RWPE1 (cell line): ENCODE results near the gene FAM156B.
"Not testable (repeated sequence)": the region's sequence is repeated elsewhere in the genome, so short reads cannot be mapped to it uniquely, and the experiment has no call there.

Experiments
- CTCF ChIA-PET: fragments of 350-600 bp; sonication (Branson Sonifier 250); formaldehyde crosslinking; extraction: SDS; loops from one replicate; lab custom pipeline; 2021; lab: Yijun Ruan, JAX
- POLR2A ChIA-PET: fragments of 400-600 bp; formaldehyde crosslinking; extraction: SDS; loops from one replicate; lab custom pipeline; 2020; ENCODE audit warnings: antibody characterized with exemption; ENCODE audit not compliant: low non-redundant PET; lab: Yijun Ruan, JAX
- DNase-seq: peaks from one replicate; pipeline ENCODE4 v3.0.0; 2012; ENCODE audit warnings: low spot score
- H3K27ac ChIP-seq: fragments of 450-650 bp; 2 replicates; pipeline ENCODE4 v1.5.1; 2017
- TF ChIP-seq, protein P1 (sequence below): fragments of 450-650 bp; conservative IDR thresholded peaks from 2 replicates; pipeline ENCODE4 v1.5.1; 2017; ENCODE audit warnings: low read depth, mild to moderate bottlenecking

The FAM156B gene, protein sequence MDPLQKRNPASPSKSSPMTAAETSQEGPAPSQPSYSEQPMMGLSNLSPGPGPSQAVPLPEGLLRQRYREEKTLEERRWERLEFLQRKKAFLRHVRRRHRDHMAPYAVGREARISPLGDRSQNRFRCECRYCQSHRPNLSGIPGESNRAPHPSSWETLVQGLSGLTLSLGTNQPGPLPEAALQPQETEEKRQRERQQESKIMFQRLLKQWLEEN

DNA sequence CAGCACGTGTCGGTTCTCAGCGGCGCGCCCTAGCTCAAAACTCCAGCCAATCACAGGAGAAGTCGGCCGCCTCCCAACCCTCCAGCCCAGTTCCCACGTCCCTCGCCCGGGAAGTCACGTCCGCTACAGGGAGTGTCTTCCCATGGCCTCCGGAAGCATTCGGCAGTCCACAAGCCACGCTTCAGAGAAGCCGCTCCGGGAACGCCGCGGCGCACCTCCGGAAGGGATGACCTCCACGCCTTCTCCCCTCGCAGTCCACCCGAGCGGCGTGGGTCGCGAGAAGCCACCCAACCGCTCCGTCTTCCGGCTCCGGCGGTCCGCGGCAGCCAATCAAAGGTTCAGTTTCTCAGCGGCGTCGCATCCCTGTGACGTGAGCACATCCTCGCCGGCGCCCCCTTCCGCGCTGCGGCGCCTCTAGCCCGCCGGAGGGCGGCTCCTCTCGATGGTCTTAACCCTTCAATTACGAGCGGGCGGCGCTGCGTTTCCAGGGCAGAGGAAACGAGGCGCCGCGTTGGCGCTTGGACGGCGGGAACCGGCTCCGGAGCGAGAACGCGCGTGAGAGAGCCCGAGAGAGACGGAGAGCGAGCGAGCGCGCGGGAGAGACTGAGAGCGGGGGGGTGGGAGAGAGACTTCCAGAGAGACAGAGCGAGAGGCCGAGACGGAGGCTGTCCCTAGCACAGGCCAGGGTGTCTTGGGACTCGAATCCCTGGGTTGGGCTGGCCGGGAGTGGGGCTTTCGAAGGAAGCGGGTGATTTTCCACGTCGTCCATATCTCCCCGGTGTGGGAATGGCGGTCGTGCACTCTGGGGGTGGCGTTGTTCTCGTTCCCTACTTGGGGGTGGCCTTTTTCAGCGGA lies at the start of gene FAM156B:
Gene FAM156B, plus strand, starts transcription at position 476 of the 855 bp plus-strand sequence. CDS start 9,896 bp downstream, outside the sequence.
- H3K27ac ChIP-seq, DNase-seq, CTCF ChIA-PET, POLR2A ChIA-PET: not testable (repeated sequence)

DNA sequence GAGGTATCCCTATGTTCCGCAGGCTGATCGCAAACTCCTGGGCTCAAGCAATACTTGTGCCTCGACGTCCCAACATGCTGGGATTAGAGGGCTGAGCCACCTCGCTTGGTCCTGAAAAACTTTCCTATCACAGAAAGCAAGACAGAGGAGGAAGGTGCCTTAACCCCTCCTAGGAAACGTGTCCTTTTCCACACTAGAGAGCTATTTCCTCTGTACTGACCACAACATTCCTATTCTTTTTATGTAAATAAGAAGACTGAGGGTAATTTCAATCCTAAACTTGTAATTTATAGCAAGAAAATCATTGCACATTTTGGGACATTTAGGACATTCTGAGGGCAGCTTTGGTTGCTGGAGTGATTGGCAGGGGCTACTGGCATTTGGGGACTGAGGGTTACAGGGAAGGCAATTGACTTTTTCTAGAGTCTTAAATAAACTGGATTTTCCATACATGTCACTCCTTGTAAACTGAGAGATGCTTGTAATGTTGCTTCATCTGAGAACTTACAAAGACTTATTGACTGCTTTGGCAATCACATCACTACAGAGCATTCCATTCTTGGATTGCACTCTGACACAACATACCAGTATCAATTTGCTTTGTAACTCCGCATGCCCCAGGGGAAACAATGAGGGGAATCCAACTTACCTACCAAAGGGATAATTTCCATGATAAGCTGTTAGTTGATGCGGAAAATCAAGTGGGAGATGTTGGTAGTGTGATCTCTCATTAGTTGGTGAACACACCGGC lies 44.8 kb upstream of the FAM156B start:
- no peak for DNase-seq
- no peak overlapping the region for H3K27ac ChIP-seq
- CTCF ChIA-PET = no interaction called here
- POLR2A ChIA-PET = no interaction called here
- TF ChIP-seq, protein P1, sequence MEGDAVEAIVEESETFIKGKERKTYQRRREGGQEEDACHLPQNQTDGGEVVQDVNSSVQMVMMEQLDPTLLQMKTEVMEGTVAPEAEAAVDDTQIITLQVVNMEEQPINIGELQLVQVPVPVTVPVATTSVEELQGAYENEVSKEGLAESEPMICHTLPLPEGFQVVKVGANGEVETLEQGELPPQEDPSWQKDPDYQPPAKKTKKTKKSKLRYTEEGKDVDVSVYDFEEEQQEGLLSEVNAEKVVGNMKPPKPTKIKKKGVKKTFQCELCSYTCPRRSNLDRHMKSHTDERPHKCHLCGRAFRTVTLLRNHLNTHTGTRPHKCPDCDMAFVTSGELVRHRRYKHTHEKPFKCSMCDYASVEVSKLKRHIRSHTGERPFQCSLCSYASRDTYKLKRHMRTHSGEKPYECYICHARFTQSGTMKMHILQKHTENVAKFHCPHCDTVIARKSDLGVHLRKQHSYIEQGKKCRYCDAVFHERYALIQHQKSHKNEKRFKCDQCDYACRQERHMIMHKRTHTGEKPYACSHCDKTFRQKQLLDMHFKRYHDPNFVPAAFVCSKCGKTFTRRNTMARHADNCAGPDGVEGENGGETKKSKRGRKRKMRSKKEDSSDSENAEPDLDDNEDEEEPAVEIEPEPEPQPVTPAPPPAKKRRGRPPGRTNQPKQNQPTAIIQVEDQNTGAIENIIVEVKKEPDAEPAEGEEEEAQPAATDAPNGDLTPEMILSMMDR = no peak

DNA sequence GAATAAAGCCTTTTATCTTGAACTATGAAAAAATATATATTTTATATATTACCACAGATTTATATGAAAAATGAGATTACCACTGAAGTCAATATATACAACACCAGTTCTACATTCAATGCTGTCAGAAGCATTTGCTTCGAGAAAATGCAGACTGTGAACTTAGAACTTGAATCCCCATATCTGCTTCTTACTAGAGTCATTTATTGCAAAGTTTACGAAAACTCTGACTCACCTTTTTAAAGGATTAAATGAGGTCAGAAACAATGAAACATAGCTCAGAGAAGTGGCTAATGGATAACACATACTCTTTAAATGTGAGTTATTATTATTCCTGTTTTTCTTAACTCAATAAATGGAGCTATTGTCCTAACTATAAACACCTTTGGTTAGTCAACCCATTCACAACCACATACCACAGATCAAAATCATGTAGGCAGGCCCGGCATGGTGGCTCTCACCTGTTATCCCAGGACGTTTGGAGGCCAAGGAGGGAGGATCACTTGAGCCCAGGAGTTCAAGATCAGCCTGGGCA lies 40.1 kb upstream of the FAM156B start:
- CTCF ChIA-PET, H3K27ac ChIP-seq, DNase-seq, POLR2A ChIA-PET: not testable (repeated sequence)

DNA sequence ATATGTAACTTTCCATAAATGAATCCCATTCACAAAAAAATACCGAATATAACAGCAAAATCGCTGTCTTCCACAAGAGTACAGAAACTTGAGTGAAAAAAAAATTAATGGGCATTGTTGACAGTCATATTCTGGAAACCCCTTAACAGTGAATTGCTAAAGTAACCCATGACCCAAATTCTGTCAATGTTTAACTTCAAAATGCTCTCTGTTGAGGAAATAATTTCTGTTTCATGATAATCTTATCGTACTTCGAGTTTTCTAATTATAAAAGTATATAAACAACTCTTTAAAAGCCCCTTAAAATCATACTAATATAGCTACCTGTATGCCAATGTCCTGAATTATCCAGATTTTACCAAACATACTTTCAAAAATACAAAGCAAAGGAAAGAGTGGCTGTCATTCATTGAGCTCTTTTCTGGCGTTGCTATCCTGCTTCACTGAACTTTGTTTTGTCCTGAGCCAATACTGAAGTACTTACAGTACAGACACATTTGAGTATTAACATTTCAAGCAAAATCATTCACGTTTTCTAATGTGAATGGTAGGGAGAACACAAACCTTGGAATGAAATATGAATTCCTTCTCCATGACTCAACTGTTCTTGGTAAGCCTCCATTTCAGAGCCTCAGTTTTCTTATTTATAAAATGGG lies 31.7 kb upstream of the FAM156B start:
- CTCF ChIA-PET = interaction anchor here (0.6 kb wide), 1 partner anchor 504 kb away, joined by 3 read pairs; no protein-coding TSS in a partner anchor
- TF ChIP-seq, protein P1 = no peak
- POLR2A ChIA-PET = no interaction called here
- DNase-seq = no peak
- no peak overlapping the region for H3K27ac ChIP-seq

DNA sequence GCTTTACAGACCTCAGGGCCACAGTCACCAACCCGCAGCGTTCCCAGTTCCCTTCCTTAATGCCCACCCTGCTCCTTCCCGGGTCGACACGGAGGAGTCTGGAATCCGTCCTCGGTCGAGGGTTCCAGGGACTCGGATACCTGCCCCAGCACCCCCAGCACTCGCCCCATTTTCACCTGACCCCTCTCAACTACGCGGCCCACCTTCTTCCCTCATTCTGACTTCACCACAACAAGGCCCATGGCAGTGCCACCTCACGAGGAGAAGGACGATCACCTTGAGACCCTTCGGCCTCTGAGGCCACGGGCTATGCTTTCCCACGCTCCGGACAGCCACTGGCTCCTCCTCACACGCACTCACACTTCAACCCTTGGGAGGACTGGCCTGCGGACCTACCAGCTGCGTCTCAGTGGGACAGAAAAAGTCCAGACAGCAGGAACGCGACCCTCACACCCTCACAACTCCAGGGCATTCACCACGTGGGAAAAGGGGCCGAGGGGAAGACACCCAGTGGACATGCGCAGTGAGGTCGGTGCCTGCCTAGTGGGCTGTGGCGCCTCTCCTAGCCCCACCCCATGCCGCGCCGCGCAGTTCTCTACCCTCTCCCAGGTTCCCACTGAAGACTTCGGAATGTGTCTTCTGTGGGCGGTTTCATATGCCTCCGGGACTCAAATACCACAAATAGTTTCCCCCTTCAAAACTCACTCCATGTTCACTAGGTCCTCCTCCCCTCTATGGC lies 29.4 kb upstream of the FAM156B start, which contains the start of gene XAGE3:
Gene XAGE3, minus strand, starts transcription at position 474 of the 739 bp plus-strand sequence. CDS start 950 bp downstream, outside the sequence.
- ChIA-PET CTCF (no interaction called here), POLR2A (no interaction called here)
- no peak within 1 kb of the TSS for H3K27ac ChIP-seq
- DNase-seq = no peak
- TF ChIP-seq, protein P1 = no peak

DNA sequence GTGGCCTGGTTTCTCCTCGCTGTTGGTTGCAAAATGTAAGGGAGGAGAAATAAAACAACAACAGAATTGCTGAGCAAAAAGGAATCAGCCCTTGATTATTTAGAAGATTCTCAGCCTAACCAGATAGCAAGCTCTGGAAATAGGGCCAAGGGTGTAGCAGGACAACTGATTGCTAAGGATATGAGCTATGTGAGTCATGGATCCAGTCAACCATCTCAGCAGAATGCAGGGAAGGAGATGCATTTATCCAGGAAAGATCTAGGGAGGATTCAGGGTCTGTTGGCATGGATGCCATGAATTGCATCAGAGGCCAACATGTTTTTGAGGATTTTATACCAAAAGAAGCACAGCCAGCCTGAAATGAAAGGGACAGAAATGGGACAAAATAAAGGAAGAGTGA lies 27.1 kb upstream of the FAM156B start:
- DNase-seq = no peak
- CTCF ChIA-PET = no interaction called here
- POLR2A ChIA-PET = no interaction called here
- no peak overlapping the region for H3K27ac ChIP-seq
- TF ChIP-seq, protein P1 = no peak

DNA sequence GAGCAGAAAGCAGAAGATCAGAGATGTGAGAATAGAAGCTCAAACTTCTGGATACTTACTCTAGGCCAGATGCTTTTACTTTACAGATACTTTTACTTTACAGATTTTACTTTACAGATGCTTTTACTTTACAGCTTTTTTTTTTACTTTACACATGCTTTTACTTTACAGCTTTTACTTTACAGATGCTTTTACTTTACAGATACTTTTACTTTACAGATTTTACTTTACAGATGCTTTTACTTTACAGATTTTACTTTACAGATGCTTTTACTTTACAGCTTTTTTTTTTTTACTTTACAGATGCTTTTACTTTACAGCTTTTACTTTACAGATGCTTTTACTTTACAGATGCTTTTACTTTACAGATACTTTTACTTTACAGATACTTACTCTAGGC lies 23.3 kb upstream of the FAM156B start:
- POLR2A ChIA-PET, CTCF ChIA-PET, H3K27ac ChIP-seq, DNase-seq: not testable (repeated sequence)
